ENCODE data around the gene SIGMAR1.
A peak's percentile ranks its signal among the peaks of the same experiment; 100 is the strongest.

SIGMAR1 gene

DNA sequence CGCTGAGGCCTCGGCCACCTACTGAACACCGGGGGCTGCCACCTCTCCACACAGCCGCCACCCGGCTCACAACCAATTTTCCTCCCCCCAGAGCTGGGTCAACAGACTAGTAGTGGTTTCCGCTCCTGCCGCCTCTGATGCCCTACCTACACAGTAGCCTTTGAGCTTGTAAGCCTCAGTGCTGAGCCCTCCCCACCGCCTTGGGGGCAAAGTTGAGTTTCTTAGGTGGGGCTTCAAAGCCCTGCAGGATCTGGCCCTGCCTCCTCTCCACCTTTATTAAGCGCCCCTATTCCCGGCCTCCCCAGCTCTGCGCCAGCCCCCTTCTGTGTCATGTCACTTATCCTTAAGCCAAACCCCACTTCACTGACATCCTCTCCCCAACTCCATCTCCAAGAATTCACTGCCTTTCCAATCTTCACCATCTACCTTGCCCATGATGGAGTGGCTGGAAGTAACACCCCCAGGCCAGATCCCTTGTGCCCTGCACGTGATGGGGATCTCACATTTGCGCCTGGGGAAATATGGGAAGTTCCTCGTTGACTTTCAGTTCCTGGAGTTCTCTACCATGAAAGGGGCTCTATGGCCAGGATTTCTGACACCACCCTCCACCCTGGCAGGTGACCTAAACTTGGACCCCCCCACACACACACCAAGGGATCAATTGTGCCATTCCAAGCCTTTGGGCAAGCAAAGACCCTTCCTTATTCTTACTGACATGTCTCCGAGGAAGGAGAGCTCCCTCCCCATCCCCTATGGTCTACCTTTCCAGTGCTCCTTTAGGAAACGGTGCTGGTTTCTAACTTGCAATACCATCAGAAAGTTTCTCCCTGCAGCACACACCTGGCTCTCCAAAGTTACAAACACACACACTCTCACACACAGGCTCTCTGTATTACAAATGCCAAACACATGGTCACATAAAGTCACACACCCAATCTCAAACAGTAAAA is 45.4 kb downstream of the SIGMAR1 start:
- TF ChIP-seq TOX (CRISPR knock-in tag; IDR thresholded peaks at IDR 0.05; ENCODE audit: borderline replicate concordance) (no peak), CSDC2 (CRISPR knock-in tag; IDR thresholded peaks at IDR 0.05) (no peak), PPARA (CRISPR knock-in tag; IDR thresholded peaks at IDR 0.05; ENCODE audit: borderline replicate concordance) (no peak), RARB (CRISPR knock-in tag; IDR thresholded peaks at IDR 0.05) (no peak), ESRRG (CRISPR knock-in tag; IDR thresholded peaks at IDR 0.05) (no peak), ARNTL (CRISPR knock-in tag; IDR thresholded peaks at IDR 0.05; ENCODE audit: borderline replicate concordance, low read depth) (no peak), ZC3H10 (CRISPR knock-in tag; IDR thresholded peaks at IDR 0.05) (no peak), ZNF8 (CRISPR knock-in tag; IDR thresholded peaks at IDR 0.05) (no peak), ZNF565 (CRISPR knock-in tag; conservative IDR thresholded peaks at IDR 0.05; ENCODE audit: low read depth) (no peak), TCF4 (CRISPR knock-in tag; IDR thresholded peaks at IDR 0.05; ENCODE audit: borderline replicate concordance) (no peak), OSR1 (CRISPR knock-in tag; IDR thresholded peaks at IDR 0.05) (no peak), SNAI2 (CRISPR knock-in tag; IDR thresholded peaks at IDR 0.05) (no peak)
- TF ChIP-seq, protein P1, sequence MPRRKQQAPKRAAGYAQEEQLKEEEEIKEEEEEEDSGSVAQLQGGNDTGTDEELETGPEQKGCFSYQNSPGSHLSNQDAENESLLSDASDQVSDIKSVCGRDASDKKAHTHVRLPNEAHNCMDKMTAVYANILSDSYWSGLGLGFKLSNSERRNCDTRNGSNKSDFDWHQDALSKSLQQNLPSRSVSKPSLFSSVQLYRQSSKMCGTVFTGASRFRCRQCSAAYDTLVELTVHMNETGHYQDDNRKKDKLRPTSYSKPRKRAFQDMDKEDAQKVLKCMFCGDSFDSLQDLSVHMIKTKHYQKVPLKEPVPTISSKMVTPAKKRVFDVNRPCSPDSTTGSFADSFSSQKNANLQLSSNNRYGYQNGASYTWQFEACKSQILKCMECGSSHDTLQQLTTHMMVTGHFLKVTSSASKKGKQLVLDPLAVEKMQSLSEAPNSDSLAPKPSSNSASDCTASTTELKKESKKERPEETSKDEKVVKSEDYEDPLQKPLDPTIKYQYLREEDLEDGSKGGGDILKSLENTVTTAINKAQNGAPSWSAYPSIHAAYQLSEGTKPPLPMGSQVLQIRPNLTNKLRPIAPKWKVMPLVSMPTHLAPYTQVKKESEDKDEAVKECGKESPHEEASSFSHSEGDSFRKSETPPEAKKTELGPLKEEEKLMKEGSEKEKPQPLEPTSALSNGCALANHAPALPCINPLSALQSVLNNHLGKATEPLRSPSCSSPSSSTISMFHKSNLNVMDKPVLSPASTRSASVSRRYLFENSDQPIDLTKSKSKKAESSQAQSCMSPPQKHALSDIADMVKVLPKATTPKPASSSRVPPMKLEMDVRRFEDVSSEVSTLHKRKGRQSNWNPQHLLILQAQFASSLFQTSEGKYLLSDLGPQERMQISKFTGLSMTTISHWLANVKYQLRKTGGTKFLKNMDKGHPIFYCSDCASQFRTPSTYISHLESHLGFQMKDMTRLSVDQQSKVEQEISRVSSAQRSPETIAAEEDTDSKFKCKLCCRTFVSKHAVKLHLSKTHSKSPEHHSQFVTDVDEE (CRISPR knock-in tag; IDR thresholded peaks at IDR 0.05): no peak
- TF ChIP-seq, protein P2, sequence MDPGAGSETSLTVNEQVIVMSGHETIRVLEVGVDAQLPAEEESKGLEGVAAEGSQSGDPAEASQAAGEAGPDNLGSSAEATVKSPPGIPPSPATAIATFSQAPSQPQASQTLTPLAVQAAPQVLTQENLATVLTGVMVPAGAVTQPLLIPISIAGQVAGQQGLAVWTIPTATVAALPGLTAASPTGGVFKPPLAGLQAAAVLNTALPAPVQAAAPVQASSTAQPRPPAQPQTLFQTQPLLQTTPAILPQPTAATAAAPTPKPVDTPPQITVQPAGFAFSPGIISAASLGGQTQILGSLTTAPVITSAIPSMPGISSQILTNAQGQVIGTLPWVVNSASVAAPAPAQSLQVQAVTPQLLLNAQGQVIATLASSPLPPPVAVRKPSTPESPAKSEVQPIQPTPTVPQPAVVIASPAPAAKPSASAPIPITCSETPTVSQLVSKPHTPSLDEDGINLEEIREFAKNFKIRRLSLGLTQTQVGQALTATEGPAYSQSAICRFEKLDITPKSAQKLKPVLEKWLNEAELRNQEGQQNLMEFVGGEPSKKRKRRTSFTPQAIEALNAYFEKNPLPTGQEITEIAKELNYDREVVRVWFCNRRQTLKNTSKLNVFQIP (CRISPR knock-in tag; IDR thresholded peaks at IDR 0.05; ENCODE audit: borderline replicate concordance, low read depth): no peak
- TF ChIP-seq, protein P3, sequence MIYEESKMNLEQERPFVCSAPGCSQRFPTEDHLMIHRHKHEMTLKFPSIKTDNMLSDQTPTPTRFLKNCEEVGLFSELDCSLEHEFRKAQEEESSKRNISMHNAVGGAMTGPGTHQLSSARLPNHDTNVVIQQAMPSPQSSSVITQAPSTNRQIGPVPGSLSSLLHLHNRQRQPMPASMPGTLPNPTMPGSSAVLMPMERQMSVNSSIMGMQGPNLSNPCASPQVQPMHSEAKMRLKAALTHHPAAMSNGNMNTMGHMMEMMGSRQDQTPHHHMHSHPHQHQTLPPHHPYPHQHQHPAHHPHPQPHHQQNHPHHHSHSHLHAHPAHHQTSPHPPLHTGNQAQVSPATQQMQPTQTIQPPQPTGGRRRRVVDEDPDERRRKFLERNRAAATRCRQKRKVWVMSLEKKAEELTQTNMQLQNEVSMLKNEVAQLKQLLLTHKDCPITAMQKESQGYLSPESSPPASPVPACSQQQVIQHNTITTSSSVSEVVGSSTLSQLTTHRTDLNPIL (CRISPR knock-in tag; IDR thresholded peaks at IDR 0.05; ENCODE audit: low read depth): no peak
- TF ChIP-seq, protein P4, sequence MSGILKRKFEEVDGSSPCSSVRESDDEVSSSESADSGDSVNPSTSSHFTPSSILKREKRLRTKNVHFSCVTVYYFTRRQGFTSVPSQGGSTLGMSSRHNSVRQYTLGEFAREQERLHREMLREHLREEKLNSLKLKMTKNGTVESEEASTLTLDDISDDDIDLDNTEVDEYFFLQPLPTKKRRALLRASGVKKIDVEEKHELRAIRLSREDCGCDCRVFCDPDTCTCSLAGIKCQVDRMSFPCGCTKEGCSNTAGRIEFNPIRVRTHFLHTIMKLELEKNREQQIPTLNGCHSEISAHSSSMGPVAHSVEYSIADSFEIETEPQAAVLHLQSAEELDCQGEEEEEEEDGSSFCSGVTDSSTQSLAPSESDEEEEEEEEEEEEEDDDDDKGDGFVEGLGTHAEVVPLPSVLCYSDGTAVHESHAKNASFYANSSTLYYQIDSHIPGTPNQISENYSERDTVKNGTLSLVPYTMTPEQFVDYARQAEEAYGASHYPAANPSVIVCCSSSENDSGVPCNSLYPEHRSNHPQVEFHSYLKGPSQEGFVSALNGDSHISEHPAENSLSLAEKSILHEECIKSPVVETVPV (CRISPR knock-in tag; IDR thresholded peaks at IDR 0.05): no peak
- TF ChIP-seq, protein P5, sequence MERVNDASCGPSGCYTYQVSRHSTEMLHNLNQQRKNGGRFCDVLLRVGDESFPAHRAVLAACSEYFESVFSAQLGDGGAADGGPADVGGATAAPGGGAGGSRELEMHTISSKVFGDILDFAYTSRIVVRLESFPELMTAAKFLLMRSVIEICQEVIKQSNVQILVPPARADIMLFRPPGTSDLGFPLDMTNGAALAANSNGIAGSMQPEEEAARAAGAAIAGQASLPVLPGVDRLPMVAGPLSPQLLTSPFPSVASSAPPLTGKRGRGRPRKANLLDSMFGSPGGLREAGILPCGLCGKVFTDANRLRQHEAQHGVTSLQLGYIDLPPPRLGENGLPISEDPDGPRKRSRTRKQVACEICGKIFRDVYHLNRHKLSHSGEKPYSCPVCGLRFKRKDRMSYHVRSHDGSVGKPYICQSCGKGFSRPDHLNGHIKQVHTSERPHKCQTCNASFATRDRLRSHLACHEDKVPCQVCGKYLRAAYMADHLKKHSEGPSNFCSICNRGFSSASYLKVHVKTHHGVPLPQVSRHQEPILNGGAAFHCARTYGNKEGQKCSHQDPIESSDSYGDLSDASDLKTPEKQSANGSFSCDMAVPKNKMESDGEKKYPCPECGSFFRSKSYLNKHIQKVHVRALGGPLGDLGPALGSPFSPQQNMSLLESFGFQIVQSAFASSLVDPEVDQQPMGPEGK (CRISPR knock-in tag; IDR thresholded peaks at IDR 0.05; ENCODE audit: borderline replicate concordance): no peak
- no peak; the same call in 2 of the 3 replicates for ATAC-seq

DNA sequence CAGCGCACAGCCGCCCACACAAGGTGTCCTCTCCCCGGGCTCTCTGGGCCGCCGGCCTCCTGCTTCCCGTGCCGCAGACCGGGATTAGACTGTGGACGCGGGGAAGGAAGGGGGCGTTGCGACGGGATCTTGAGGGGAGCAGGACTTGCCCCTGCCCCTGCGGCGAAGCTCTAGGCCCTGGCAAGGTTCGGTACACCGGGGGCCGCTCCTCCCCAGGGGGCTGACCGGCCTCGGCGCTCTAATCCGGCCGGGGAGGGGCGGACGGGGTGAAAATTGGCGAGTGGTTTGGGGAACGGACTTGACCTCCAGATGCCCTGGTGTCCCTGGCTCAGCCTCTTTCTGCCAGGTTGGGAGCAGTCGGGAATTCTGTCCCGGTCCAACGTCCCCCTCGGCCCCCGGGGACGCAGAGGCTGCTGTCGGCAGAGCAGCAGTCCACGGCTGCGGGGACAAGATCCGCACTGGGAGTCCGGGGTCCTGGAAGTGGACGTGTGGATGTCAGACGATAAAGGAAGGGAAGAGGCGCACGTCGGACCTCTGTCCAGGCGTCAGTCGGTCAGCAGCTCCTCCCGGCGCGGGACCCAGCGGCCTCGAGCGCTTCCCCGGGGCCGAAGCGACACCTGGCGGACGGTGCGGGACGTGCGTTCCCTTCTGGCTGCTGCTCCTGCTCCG is 46.2 kb downstream of the SIGMAR1 start:
- ATAC-seq: peak; percentile 97
- TF ChIP-seq ZC3H10 (CRISPR knock-in tag; IDR thresholded peaks at IDR 0.05) (no peak), RARB (CRISPR knock-in tag; IDR thresholded peaks at IDR 0.05) (no peak), PPARA (CRISPR knock-in tag; IDR thresholded peaks at IDR 0.05; ENCODE audit: borderline replicate concordance) (no peak), ZNF8 (CRISPR knock-in tag; IDR thresholded peaks at IDR 0.05) (no peak), CSDC2 (CRISPR knock-in tag; IDR thresholded peaks at IDR 0.05) (no peak), BACH2 (CRISPR knock-in tag; IDR thresholded peaks at IDR 0.05; ENCODE audit: borderline replicate concordance) (no peak), TCF4 (CRISPR knock-in tag; IDR thresholded peaks at IDR 0.05; ENCODE audit: borderline replicate concordance) (no peak), ISL1 (CRISPR knock-in tag; IDR thresholded peaks at IDR 0.05) (no peak)
- TF ChIP-seq, protein P2 (CRISPR knock-in tag; IDR thresholded peaks at IDR 0.05; ENCODE audit: borderline replicate concordance, low read depth): no peak
- TF ChIP-seq, protein P3 (CRISPR knock-in tag; IDR thresholded peaks at IDR 0.05; ENCODE audit: low read depth): no peak
- TF ChIP-seq, protein P1 (CRISPR knock-in tag; IDR thresholded peaks at IDR 0.05): no peak
